HG02588 (cell line): ENCODE results near the gene ADAD2.

Experiments
- ATAC-seq: cut with Tn5 transposase; IDR thresholded peaks from one replicate; pipeline ENCODE4 v1.9.1; 2021; ENCODE audit warnings: mild to moderate bottlenecking, moderate library complexity; ENCODE audit not compliant: unreplicated experiment

Gene ADAD2

DNA sequence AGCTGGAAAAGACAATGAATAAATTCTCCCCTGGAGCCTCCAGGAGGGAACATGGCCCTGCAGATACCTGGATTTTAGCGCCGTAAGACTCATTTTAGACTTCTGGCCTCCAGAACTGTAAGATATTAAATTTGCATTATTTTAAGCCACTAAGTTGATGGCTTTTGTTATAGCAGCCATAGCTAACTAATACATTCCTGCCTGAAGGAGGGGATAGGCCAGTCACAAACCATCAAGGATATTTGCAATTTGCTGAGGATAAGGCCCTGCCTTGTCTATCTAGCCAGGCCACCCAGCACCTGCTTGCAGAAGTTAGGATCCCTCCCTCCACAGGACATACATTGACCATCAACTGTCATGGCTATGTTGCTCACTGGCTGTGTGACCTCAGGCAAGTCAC, 53.8 kb downstream of the ADAD2 start:
- ATAC-seq = no peak

DNA sequence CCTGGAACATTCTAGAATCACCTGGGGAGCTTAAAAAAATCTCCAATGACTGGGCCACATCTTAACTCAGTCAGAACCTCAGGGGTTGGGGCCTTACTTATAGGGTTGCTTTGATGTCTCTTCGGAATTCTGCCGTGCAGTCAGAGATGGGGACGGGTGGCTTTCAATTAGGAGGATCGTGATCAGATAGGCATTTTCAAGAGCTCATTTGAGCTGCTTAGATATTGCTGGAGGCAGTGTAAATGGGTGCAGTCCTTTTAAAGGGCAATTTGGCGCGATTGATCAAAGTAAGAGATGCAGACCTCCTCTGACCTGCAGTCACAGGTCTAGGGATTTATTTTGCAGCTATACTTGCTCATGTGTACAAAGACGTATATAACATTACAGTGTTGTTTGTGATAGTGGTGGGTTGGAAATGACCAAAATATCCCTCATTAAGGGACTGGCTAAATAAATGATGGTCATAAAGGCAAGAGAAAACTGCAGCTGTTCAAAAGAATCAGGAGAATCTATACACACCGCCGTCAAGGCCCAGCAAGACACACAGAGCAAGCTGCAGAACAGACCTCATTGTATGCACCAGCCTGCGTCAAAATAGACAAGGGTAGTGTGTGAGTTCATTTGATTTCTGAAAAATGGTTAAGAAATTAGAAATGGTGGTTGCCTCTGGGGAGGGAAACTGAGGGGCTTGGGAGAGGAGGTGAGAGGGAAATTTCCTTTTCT, 55.2 kb downstream of the ADAD2 start:
- ATAC-seq = no peak

DNA sequence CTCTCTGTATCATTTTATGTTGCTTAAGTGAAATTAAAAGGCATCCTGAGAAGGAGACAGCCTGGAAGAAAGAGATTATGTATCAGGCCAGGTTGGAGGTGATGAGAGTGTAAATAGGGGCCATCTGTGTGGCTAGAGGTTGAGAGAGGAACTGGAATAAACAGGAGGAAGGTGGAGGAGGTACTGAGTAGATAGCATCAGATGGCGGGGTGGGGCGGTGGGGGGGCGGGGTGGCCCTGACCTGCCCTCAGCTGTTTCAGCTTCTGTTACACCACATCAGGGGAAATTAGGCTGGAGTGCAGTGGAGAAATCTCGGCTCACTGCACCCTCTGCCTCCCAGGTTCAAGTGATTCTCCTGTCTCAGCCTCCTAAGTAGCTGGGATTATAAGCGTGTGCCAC, 55.7 kb downstream of the ADAD2 start:
- no peak for ATAC-seq
